WTC11 (cell line): ENCODE results near the gene FBXO42. TPM values are rescaled to one million over a fixed set of nuclear protein-coding genes. Genes with fewer than 3 reads are reported as not detected.

Source experiments
- ATAC-seq: fragments of 200-7000 bp; cut with Tn5 transposase; 2 replicates; pipeline ENCODE4 v1.10.0; 2021; ENCODE audit warnings: mild to moderate bottlenecking, moderate library complexity
- CTCF ChIA-PET: fragments of 300-600 bp; sonication (Branson Sonifier 250); formaldehyde crosslinking; loops from one replicate; lab custom pipeline; 2021; ENCODE audit warnings: antibody characterized with exemption; lab: Charles Lee
- POLR2A ChIA-PET: fragments of 350-600 bp; sonication (Branson Sonifier 250); formaldehyde crosslinking; loops from one replicate; lab custom pipeline; 2021; ENCODE audit warnings: antibody characterized with exemption; lab: Charles Lee
- DNase-seq: peaks from one replicate; pipeline ENCODE4 v3.0.0; 2021; ENCODE audit warnings: low spot score
- H3K27ac Mint-ChIP-seq: 2 replicates; pipeline ENCODE4 v1.8.0; 2021; ENCODE audit warnings: mixed read lengths
- H3K27me3 Mint-ChIP-seq: 2 replicates; pipeline ENCODE4 v1.8.0; 2021; ENCODE audit warnings: low read depth, mild to moderate bottlenecking, moderate library complexity, mixed read lengths
- H3K36me3 Mint-ChIP-seq: 2 replicates; pipeline ENCODE4 v1.8.0; 2021; ENCODE audit warnings: mixed read lengths
- H3K4me1 Mint-ChIP-seq: 2 replicates; pipeline ENCODE4 v1.8.0; 2022; ENCODE audit warnings: mixed read lengths
- H3K4me3 Mint-ChIP-seq: 2 replicates; pipeline ENCODE4 v1.8.0; 2021; ENCODE audit warnings: mild to moderate bottlenecking, moderate library complexity, mixed read lengths
- H3K9me3 Mint-ChIP-seq: 2 replicates; pipeline ENCODE4 v1.8.0; 2021; ENCODE audit warnings: mixed read lengths
- AR ChIP-seq: fragments of 250-450 bp; sonication (Bioruptor Pico); IDR thresholded peaks from 2 replicates; pipeline ENCODE4 v1.9.0; 2021; ENCODE audit warnings: mild to moderate bottlenecking
- ARID4B ChIP-seq: sonication (generic); formaldehyde crosslinking; IDR thresholded peaks from 2 replicates; pipeline ENCODE4 v1.8.0; 2023; ENCODE audit warnings: missing genetic modification reagents, mild to moderate bottlenecking, borderline replicate concordance
- CDX4 ChIP-seq: fragments of 250-450 bp; sonication (Bioruptor Pico); IDR thresholded peaks from 2 replicates; pipeline ENCODE4 v1.9.0; 2021; ENCODE audit warnings: moderate library complexity, mild to moderate bottlenecking, inconsistent platforms, borderline replicate concordance
- CREM ChIP-seq: sonication (generic); formaldehyde crosslinking; IDR thresholded peaks from 2 replicates; pipeline ENCODE4 v1.8.1; 2022; ENCODE audit warnings: mild to moderate bottlenecking, missing genetic modification reagents, moderate library complexity
- FOXJ3 ChIP-seq: sonication (generic); formaldehyde crosslinking; IDR thresholded peaks from 2 replicates; pipeline ENCODE4 v1.9.0; 2021; ENCODE audit warnings: missing genetic modification reagents, mild to moderate bottlenecking, borderline replicate concordance
- GRHL2 ChIP-seq: fragments of 250-450 bp; sonication (Bioruptor Pico); IDR thresholded peaks from 2 replicates; pipeline ENCODE4 v1.8.0; 2022; ENCODE audit warnings: mild to moderate bottlenecking, moderate library complexity; ENCODE audit not compliant: insufficient replicate concordance, severe bottlenecking
- GTF2I ChIP-seq: fragments of 250-450 bp; sonication (Bioruptor Pico); conservative IDR thresholded peaks from 2 replicates; pipeline ENCODE4 v1.4.0; 2021; ENCODE audit warnings: mild to moderate bottlenecking
- HMGA2 ChIP-seq: fragments of 250-450 bp; sonication (Bioruptor Pico); IDR thresholded peaks from 2 replicates; pipeline ENCODE4 v1.4.0; 2021; ENCODE audit warnings: mild to moderate bottlenecking, moderate library complexity
- IRF2 ChIP-seq: sonication (generic); formaldehyde crosslinking; IDR thresholded peaks from 2 replicates; pipeline ENCODE4 v1.8.0; 2022; ENCODE audit warnings: low read depth, missing genetic modification reagents, borderline replicate concordance
- JAZF1 ChIP-seq: fragments of 250-450 bp; sonication (Bioruptor Pico); IDR thresholded peaks from 2 replicates; pipeline ENCODE4 v1.9.0; 2021; ENCODE audit warnings: moderate library complexity, mild to moderate bottlenecking, inconsistent platforms
- MXD4 ChIP-seq: fragments of 250-450 bp; sonication (Bioruptor Pico); IDR thresholded peaks from 2 replicates; pipeline ENCODE4 v1.8.0; 2021; ENCODE audit warnings: mild to moderate bottlenecking, moderate library complexity, borderline replicate concordance
- NFYB ChIP-seq: sonication (generic); formaldehyde crosslinking; conservative IDR thresholded peaks from 2 replicates; pipeline ENCODE4 v1.8.0; 2022; ENCODE audit warnings: low read depth, missing genetic modification reagents
- NR2C2 ChIP-seq: sonication (generic); formaldehyde crosslinking; IDR thresholded peaks from 2 replicates; pipeline ENCODE4 v1.8.0; 2022; ENCODE audit warnings: mild to moderate bottlenecking, missing genetic modification reagents
- PRDM15 ChIP-seq: sonication (generic); formaldehyde crosslinking; IDR thresholded peaks from 2 replicates; pipeline ENCODE4 v1.8.0; 2022; ENCODE audit warnings: missing genetic modification reagents
- ZMAT4 ChIP-seq: fragments of 250-450 bp; sonication (Bioruptor Pico); IDR thresholded peaks from 2 replicates; pipeline ENCODE4 v1.9.0; 2021; ENCODE audit warnings: mild to moderate bottlenecking
- ZNF138 ChIP-seq: sonication (generic); formaldehyde crosslinking; conservative IDR thresholded peaks from 2 replicates; pipeline ENCODE4 v1.8.1; 2022; ENCODE audit warnings: mild to moderate bottlenecking, moderate library complexity, missing genetic modification reagents
- ZNF416 ChIP-seq: fragments of 250-450 bp; sonication (Bioruptor Pico); IDR thresholded peaks from 2 replicates; pipeline ENCODE4 v1.9.0; 2021; ENCODE audit warnings: mild to moderate bottlenecking, inconsistent platforms
- ZNF532 ChIP-seq: fragments of 250-450 bp; sonication (Bioruptor Pico); IDR thresholded peaks from 2 replicates; pipeline ENCODE4 v1.9.0; 2021; ENCODE audit warnings: mild to moderate bottlenecking, borderline replicate concordance
- total RNA-seq: library from RNA; stranded (reverse); gene quantifications from 3 replicates; pipeline ENCODE4 v1.2.3, GENCODE V29; 2021

FBXO42 gene
- total RNA-seq, 1 experiment from 2014 or later, result 17.5 TPM

- ATAC-seq (no peak), DNase-seq (no peak)
- Mint-ChIP-seq H3K9me3 (no peaks in the 10 kb centered on the region), H3K4me1 (peaks cover 21% of the 10 kb centered on the region), H3K27me3 (no peaks in the 10 kb centered on the region), H3K36me3 (no peaks in the 10 kb centered on the region), H3K27ac (no peak overlapping the region), H3K4me3 (peak overlapping the region; percentile 10; the same call in 1 of the 2 replicates)
- ChIA-PET POLR2A (no interaction called here), CTCF (interaction anchor here (0.5 kb wide), 1 partner anchor 89 kb away, joined by 3 read pairs; no protein-coding TSS in a partner anchor)
- TF ChIP-seq NFYB (CRISPR knock-in tag), result no peak
- TF ChIP-seq GRHL2 (CRISPR knock-in tag), result no peak
- TF ChIP-seq CREM (CRISPR knock-in tag), result no peak
- no peak for TF ChIP-seq GTF2I (CRISPR knock-in tag)
- no peak for TF ChIP-seq JAZF1 (CRISPR knock-in tag)
- TF ChIP-seq PRDM15 (CRISPR knock-in tag), result no peak
- TF ChIP-seq ZNF138 (CRISPR knock-in tag), result no peak
- no peak for TF ChIP-seq CDX4 (CRISPR knock-in tag)
- TF ChIP-seq IRF2 (CRISPR knock-in tag), result no peak
- TF ChIP-seq NR2C2 (CRISPR knock-in tag), result no peak
- no peak for TF ChIP-seq HMGA2 (CRISPR knock-in tag)
- TF ChIP-seq ZNF416, result no peak
- TF ChIP-seq ARID4B (CRISPR knock-in tag), result no peak
- TF ChIP-seq ZMAT4 (CRISPR knock-in tag), result no peak
- no peak for TF ChIP-seq AR
- TF ChIP-seq ZNF532 (CRISPR knock-in tag), result no peak
- TF ChIP-seq MXD4 (CRISPR knock-in tag), result no peak
- no peak for TF ChIP-seq FOXJ3 (CRISPR knock-in tag)
Observed at GRCh38 chr1:16349847-16350406, 2.4 kb downstream of the FBXO42 start.
